Stomach (tissue), 9 donors: Measurements from ENCODE around the gene MYO18A. TPM values are rescaled to one million over a fixed set of nuclear protein-coding genes. Genes with fewer than 3 reads are reported as not detected.
"Not testable (repeated sequence)": the region's sequence is repeated elsewhere in the genome, so short reads cannot be mapped to it uniquely, and the experiment has no call there.

Source experiments
- DNase-seq, 2 donors: peaks; one replicate each; pipeline versions ENCODE4 v3.0.0 to v3.0.0-alpha.2; 2013 to 2019
- H3K27ac ChIP-seq, 5 donors: fragments of 200-600 bp in 4 of 5; sonication (generic) in 4 of 5; one replicate each; pipeline ENCODE4 v1.5.1; 2013 to 2019; ENCODE audit warnings: mild to moderate bottlenecking in 1 of 5, moderate library complexity in 1 of 5
- H3K27me3 ChIP-seq, 3 donors: fragments of 200-600 bp; sonication (generic); one replicate each; pipeline ENCODE4 v1.5.1; 2017 to 2019; ENCODE audit warnings: mixed run types in 1 of 3
- H3K36me3 ChIP-seq, 4 donors: fragments of 200-600 bp; sonication (generic); 1 replicate in 3 of 4; 2 replicates in 1 of 4; pipeline ENCODE4 v1.5.1; 2016 to 2019
- H3K4me1 ChIP-seq, 4 donors: fragments of 200-600 bp; sonication (generic); one replicate each; pipeline ENCODE4 v1.5.1; 2016 to 2019
- H3K4me3 ChIP-seq, 4 donors: fragments of 200-600 bp; sonication (generic) in 3 of 4; one replicate each; pipeline ENCODE4 v1.5.1; 2016 to 2019; ENCODE audit warnings: mild to moderate bottlenecking in 1 of 4
- H3K9me3 ChIP-seq, 4 donors: fragments of 200-600 bp; sonication (generic); one replicate each; pipeline ENCODE4 v1.5.1; 2016 to 2019
- CTCF ChIP-seq, 7 experiments: fragments of 450-650 bp in 4 of 7; fragments of 200-600 bp in 3 of 7; sonication (generic) in 3 of 7; IDR thresholded peaks; one replicate each; pipeline ENCODE4 v1.5.1; 2016 to 2019; ENCODE audit warnings: antibody characterized with exemption in 7 of 7, control low read depth in 2 of 7, mild to moderate bottlenecking in 1 of 7
- EP300 ChIP-seq: sonication (generic); formaldehyde crosslinking; IDR thresholded peaks from one replicate; pipeline ENCODE4 v1.6.1; 2017; ENCODE audit warnings: antibody characterized with exemption
- POLR2A ChIP-seq, 4 donors: fragments of 450-650 bp; IDR thresholded peaks; one replicate each; pipeline ENCODE4 v1.6.1; 2016; ENCODE audit warnings: antibody characterized with exemption in 4 of 4, control low read depth in 2 of 4, mild to moderate bottlenecking in 1 of 4, moderate library complexity in 1 of 4
- POLR2AphosphoS5 ChIP-seq, 3 donors: sonication (generic); formaldehyde crosslinking; IDR thresholded peaks; one replicate each; pipeline ENCODE4 v1.6.1; 2016; ENCODE audit warnings: antibody characterized with exemption in 3 of 3
- WGBS, 5 donors: extraction: QIAGEN DNeasy Blood & Tissue Kit in 3 of 5; methylation state at CpG; one replicate each; pipeline versions ENCODE4 v1.1.5 to v1.1.7; 2013 to 2018; 5-methylcytosine and 5-hydroxymethylcytosine counted together
- intact Hi-C: fragments of 100-400 bp; cut with DNase I; formaldehyde crosslinking; loops from one replicate; pipeline ENCODE4 v1.15.1; 2023; ENCODE audit warnings: low total_unique reads
- polyA plus RNA-seq, 3 donors: library from polyadenylated mRNA; stranded (reverse); fragments of 200-250 nt; gene quantifications; one replicate each; pipeline ENCODE4 v1.2.3, GENCODE V29; 2013
- total RNA-seq, 5 donors: library from RNA; depleted of rRNA; stranded (reverse); fragments of >200 nt; gene quantifications; one replicate each; pipeline versions ENCODE4 v1.1.0 to v1.2.3, GENCODE V29; 2014 to 2016
- donor health status: healthy with polysubstance abuse.
- donor health status: Bipolar disorder and iron deficiency.
- donor health status: healthy.

Gene MYO18A
- total and polyA plus RNA-seq, 8 donors: 16.5 to 305 (median 55.5) TPM

- WGBS, 5 donors: 85 to 96% (median 93%) methylated on average over 3 of the region's 3 CpGs
- no peak for TF ChIP-seq EP300
- no peak for TF ChIP-seq CTCF (IDR thresholded peaks at IDR 0.05)
- TF ChIP-seq POLR2A (IDR thresholded peaks at IDR 0.05): no peak
- no peaks in the 10 kb centered on the region for H3K27me3 ChIP-seq
- H3K4me1 ChIP-seq: peaks cover 14 to 32% (median 21%) of the 10 kb centered on the region in 4 donors
- DNase-seq: no peak
- intact Hi-C loops: no loop called here
- H3K9me3 ChIP-seq: no peaks in the 10 kb centered on the region
- no peak overlapping the region for H3K27ac ChIP-seq
- peaks cover 8 to 15% (median 12%) of the 10 kb centered on the region in 4 donors for H3K36me3 ChIP-seq
- H3K4me3 ChIP-seq: no peak overlapping the region
Measured at GRCh38 chr17:29170682-29171081, 9.5 kb downstream of the MYO18A start.

- intact Hi-C loops: no loop called here
- Histone ChIP-seq H3K27ac (no peak overlapping the region), H3K9me3 (no peaks in the 10 kb centered on the region), H3K4me3 (no peak overlapping the region), H3K36me3 (peaks cover 11 to 22% (median 19%) of the 10 kb centered on the region in 4 donors), H3K27me3 (no peaks in the 10 kb centered on the region), H3K4me1 (peaks cover 9 to 26% (median 19%) of the 10 kb centered on the region in 4 donors)
- DNase-seq: no peak
- 85 to 90% (median 89%) methylated on average over 9 of the region's 9 CpGs for WGBS, 5 donors
- no peak for TF ChIP-seq EP300
- no peak for TF ChIP-seq POLR2A (IDR thresholded peaks at IDR 0.05)
- TF ChIP-seq CTCF (IDR thresholded peaks at IDR 0.05): no peak
- no peak for TF ChIP-seq POLR2AphosphoS5 (IDR thresholded peaks at IDR 0.05)
Measured at GRCh38 chr17:29169806-29170591, 10.2 kb downstream of the MYO18A start.

- not testable (repeated sequence) for H3K27ac ChIP-seq
Measured at GRCh38 chr17:29168759-29169126, 11.5 kb downstream of the MYO18A start.

GRCh38 chr17:29168079-29168758, 12.0 kb downstream of the MYO18A start:
- TF ChIP-seq EP300 (no peak), CTCF (IDR thresholded peaks at IDR 0.05) (no peak), POLR2AphosphoS5 (IDR thresholded peaks at IDR 0.05) (no peak), POLR2A (IDR thresholded peaks at IDR 0.05) (no peak)
- Histone ChIP-seq H3K9me3 (no peaks in the 10 kb centered on the region), H3K36me3 (peaks cover 11 to 31% (median 27%) of the 10 kb centered on the region in 4 donors), H3K4me3 (no peak overlapping the region), H3K4me1 (peaks cover 14 to 37% (median 27%) of the 10 kb centered on the region in 4 donors), H3K27me3 (no peaks in the 10 kb centered on the region), H3K27ac (no peak overlapping the region)
- intact Hi-C loops: no loop called here
- peak in 1 of 2 donors; percentile 40 for DNase-seq
- WGBS, 5 donors: 57 to 66% (median 61%) methylated on average over 3 of the region's 3 CpGs

More at GRCh38 chr17:29168759-29169126, 11.5 kb downstream of the MYO18A start:
- DNase-seq, intact Hi-C loops, H3K27me3 ChIP-seq, H3K4me3 ChIP-seq, H3K9me3 ChIP-seq: not testable (repeated sequence)
- Histone ChIP-seq H3K4me1 (peaks cover 9 to 33% (median 24%) of the 10 kb centered on the region in 4 donors), H3K36me3 (peaks cover 11 to 31% (median 23%) of the 10 kb centered on the region in 4 donors)
- 84 to 96% (median 87%) methylated on average over 8 of the region's 8 CpGs for WGBS, 5 donors
